MM.1S (cell line): ENCODE results near the gene DMXL2.

Experiments
- CTCF ChIP-seq: fragments of 300-600 bp; sonication (generic); IDR thresholded peaks from 2 replicates; pipeline ENCODE4 v1.5.1; 2016; ENCODE audit warnings: antibody characterized with exemption, low read length, mixed read lengths
- EZH2 ChIP-seq: fragments of 300-600 bp; sonication (generic); optimal IDR thresholded peaks from 2 replicates; pipeline ENCODE3; 2017; ENCODE audit warnings: low read depth, mild to moderate bottlenecking, antibody characterized with exemption, low read length, mixed read lengths
- EZH2phosphoT487 ChIP-seq: fragments of 300-600 bp; sonication (generic); IDR thresholded peaks from 2 replicates; pipeline ENCODE4 v1.6.1; 2018; ENCODE audit warnings: antibody characterized with exemption, low read length

GRCh38 chr15:51642696-51643095 lies 20.1 kb upstream of the DMXL2 start:
- TF ChIP-seq CTCF (no peak), EZH2 (no peak), EZH2phosphoT487 (no peak)
